Natural killer cell (primary cell): ENCODE results near the gene ELL3. TPM values are rescaled to one million over a fixed set of nuclear protein-coding genes. Genes with fewer than 3 reads are reported as not detected.
A peak's percentile ranks its signal among the peaks of the same experiment; 100 is the strongest.

ENCODE experiments used
- ATAC-seq, 3 donors: fragments of 150-1000 bp in 2 of 3; fragments of 200-7000 bp in 1 of 3; cut with Tn5 transposase; 1 replicate in 1 of 3; 2 replicates in 2 of 3; pipeline ENCODE4 v1.10.0; 2021; ENCODE audit warnings: mild to moderate bottlenecking in 2 of 3, moderate library complexity in 2 of 3
- DNase-seq, 2 donors: peaks; one replicate each; pipeline versions ENCODE4 v3.0.0 to v3.0.0-alpha.2; 2013 to 2021; ENCODE audit warnings: mixed read lengths in 1 of 2
- H3K27ac ChIP-seq: one replicate; pipeline ENCODE4 v1.5.1; 2013; ENCODE audit warnings: mild to moderate bottlenecking, low read length
- H3K27me3 ChIP-seq: one replicate; pipeline ENCODE4 v1.6.1; 2013; ENCODE audit warnings: low read length; ENCODE audit not compliant: control insufficient read depth, insufficient read depth
- H3K36me3 ChIP-seq: one replicate; pipeline ENCODE4 v1.6.1; 2013; ENCODE audit warnings: low read length; ENCODE audit not compliant: control insufficient read depth, insufficient read depth
- H3K4me1 ChIP-seq: one replicate; pipeline ENCODE4 v1.6.1; 2013; ENCODE audit warnings: low read length; ENCODE audit not compliant: control insufficient read depth, insufficient read depth
- H3K4me3 ChIP-seq: one replicate; pipeline ENCODE4 v1.5.1; 2013; ENCODE audit warnings: low read length
- H3K9me3 ChIP-seq: one replicate; pipeline ENCODE4 v1.6.1; 2013; ENCODE audit warnings: low read length; ENCODE audit not compliant: control insufficient read depth, insufficient read depth
- H3K27ac Mint-ChIP-seq, 2 donors: one replicate each; pipeline ENCODE4 v1.8.0; 2022; ENCODE audit warnings: mild to moderate bottlenecking in 2 of 2, mixed read lengths in 2 of 2, moderate library complexity in 1 of 2
- H3K27me3 Mint-ChIP-seq, 2 donors: one replicate each; pipeline ENCODE4 v1.8.0; 2022; ENCODE audit warnings: low read depth in 2 of 2, mixed read lengths in 2 of 2
- H3K36me3 Mint-ChIP-seq: one replicate; pipeline ENCODE4 v1.8.0; 2022; ENCODE audit warnings: mixed read lengths
- H3K4me1 Mint-ChIP-seq, 2 donors: one replicate each; pipeline ENCODE4 v1.8.0; 2022; ENCODE audit warnings: mixed read lengths in 2 of 2
- H3K4me3 Mint-ChIP-seq: one replicate; pipeline ENCODE4 v1.8.0; 2022; ENCODE audit warnings: mild to moderate bottlenecking, moderate library complexity, mixed read lengths
- H3K9me3 Mint-ChIP-seq, 2 donors: one replicate each; pipeline ENCODE4 v1.8.0; 2022; ENCODE audit warnings: mixed read lengths in 2 of 2
- WGBS: methylation state at CpG from one replicate; pipeline ENCODE4 v1.1.7; 2013; ENCODE audit warnings: missing lambda C conversion rate; ENCODE audit not compliant: insufficient coverage; 5-methylcytosine and 5-hydroxymethylcytosine counted together
- intact Hi-C: fragments of 100-400 bp; cut with micrococcal nuclease; formaldehyde crosslinking; loops from one replicate; pipeline ENCODE4 v1.14.2; 2022
- total RNA-seq, 4 donors: library from RNA; stranded (reverse); fragments of 120-200 nt in 1 of 4; gene quantifications; one replicate each; pipeline versions ENCODE4 v1.2.3 to v1.2.4, GENCODE V29; 2013 to 2022
- TF ChIP-seq, protein P1 (sequence below): fragments of 200-600 bp; IDR thresholded peaks from one replicate; pipeline ENCODE4 v1.8.0; 2022; ENCODE audit warnings: antibody characterized with exemption

The ELL3 gene
- total RNA-seq, 3 donors from 2014 or later (not counting 1 experiment from before 2014, with no cell fraction given): 0.82 to 0.88 TPM; not detected in 1

DNA sequence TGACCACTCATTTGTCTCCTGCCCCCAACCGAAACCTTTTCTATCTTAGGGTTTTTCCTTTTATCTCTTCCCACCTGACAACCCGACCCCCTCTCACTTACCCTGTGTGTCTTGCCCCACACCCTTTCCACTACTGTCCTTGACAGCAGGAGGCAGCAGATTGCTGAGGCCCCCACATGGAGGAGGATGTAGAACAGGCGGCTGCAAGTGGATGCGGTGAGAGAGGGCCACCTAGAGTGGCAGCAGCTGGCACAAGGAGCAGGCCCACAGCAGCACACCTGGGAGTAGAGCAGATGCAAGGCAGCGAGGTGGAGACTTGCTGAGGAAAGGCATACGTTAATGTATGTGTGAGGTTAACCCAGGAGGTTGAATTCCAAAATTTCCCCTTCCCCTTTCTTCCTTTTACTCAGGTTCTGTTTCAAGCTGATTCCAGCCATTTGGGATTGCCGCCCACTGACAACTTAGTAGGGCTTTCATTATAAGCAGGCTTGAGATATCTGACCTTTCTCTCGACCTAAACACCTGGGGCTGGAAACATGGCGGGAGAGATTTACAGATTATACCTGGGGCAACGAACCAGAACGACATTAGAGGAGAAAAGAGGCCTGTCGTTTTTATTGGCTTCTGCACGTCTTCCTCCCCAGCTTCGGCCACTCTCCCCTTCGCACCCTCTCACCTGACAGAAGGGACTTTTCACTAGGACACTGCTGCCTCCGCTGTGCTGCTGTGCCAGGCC lies 22.6 kb upstream of the ELL3 start:
- ATAC-seq (no peak), DNase-seq (peak in 1 of 2 donors; percentile 10)
- Mint-ChIP-seq H3K4me3 (peak overlapping the region; percentile 35), H3K27ac (peak overlapping the region; percentile 92 to 96), H3K9me3 (no peaks in the 10 kb centered on the region), H3K27me3 (no peaks in the 10 kb centered on the region), H3K36me3 (no peaks in the 10 kb centered on the region), H3K4me1 (peaks cover 52 to 60% of the 10 kb centered on the region in 2 donors)
- peaks cover 31% of the 10 kb centered on the region for H3K4me1 ChIP-seq
- intact Hi-C loops: no loop called here
- H3K36me3 ChIP-seq: peaks cover 46% of the 10 kb centered on the region
- TF ChIP-seq, protein P1, sequence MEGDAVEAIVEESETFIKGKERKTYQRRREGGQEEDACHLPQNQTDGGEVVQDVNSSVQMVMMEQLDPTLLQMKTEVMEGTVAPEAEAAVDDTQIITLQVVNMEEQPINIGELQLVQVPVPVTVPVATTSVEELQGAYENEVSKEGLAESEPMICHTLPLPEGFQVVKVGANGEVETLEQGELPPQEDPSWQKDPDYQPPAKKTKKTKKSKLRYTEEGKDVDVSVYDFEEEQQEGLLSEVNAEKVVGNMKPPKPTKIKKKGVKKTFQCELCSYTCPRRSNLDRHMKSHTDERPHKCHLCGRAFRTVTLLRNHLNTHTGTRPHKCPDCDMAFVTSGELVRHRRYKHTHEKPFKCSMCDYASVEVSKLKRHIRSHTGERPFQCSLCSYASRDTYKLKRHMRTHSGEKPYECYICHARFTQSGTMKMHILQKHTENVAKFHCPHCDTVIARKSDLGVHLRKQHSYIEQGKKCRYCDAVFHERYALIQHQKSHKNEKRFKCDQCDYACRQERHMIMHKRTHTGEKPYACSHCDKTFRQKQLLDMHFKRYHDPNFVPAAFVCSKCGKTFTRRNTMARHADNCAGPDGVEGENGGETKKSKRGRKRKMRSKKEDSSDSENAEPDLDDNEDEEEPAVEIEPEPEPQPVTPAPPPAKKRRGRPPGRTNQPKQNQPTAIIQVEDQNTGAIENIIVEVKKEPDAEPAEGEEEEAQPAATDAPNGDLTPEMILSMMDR: no peak
- no peaks in the 10 kb centered on the region for H3K27me3 ChIP-seq
- no peaks in the 10 kb centered on the region for H3K9me3 ChIP-seq
- H3K27ac ChIP-seq: peak overlapping the region; percentile 90
- WGBS: 93% methylated on average over 14 of the region's 16 CpGs
- H3K4me3 ChIP-seq: no peak overlapping the region

DNA sequence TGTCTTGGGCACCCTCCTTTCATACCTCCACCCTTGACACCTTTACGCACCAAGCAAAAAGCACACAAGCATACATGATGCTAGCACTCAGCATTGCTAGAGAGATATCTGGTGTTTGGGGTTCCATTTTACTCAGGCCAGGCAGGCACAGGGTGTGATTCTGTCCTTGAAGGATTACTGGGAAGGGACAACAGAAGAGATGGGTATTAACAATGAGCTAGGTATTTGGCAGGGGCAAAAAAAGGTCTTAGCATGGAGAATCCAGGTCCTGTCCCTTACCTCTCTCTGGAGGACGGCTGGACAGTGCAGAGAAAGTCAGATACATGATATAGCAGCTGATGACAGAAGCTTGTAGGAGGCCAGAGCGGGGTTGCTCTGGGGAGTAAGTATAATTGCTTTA lies 19.8 kb upstream of the ELL3 start:
- intact Hi-C loops: no loop called here
- Histone ChIP-seq H3K27me3 (no peaks in the 10 kb centered on the region), H3K36me3 (peaks cover 47% of the 10 kb centered on the region), H3K4me1 (peaks cover 52% of the 10 kb centered on the region), H3K9me3 (no peaks in the 10 kb centered on the region), H3K27ac (no peak overlapping the region), H3K4me3 (no peak overlapping the region)
- Mint-ChIP-seq H3K9me3 (no peaks in the 10 kb centered on the region), H3K4me3 (no peak overlapping the region), H3K4me1 (peaks cover 72 to 86% of the 10 kb centered on the region in 2 donors), H3K27ac (peak overlapping the region; percentile 98 to 99), H3K27me3 (no peaks in the 10 kb centered on the region), H3K36me3 (no peaks in the 10 kb centered on the region)
- 91% methylated on average over 2 of the region's 3 CpGs for WGBS
- DNase-seq (no peak), ATAC-seq (no peak)
- TF ChIP-seq, protein P1: no peak

DNA sequence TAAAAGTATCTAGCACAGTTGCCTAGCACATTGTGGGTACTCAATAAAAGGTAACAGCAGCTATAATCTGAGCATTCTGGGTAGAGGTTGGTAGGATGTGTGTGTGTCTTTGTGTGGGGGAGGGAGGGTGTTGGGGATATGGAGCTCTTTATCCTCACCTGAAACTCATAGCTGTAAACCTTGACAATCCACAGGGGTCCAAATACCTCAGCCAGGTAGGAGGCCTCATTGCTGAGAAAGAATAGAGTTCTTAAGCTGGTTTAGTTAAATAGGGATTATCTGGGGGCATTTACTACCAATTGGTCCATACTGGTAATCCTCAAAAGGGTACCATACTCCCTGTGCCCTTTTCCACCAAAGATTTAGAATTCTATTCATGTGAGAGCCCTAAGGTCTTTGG lies 19.2 kb upstream of the ELL3 start:
- Mint-ChIP-seq H3K4me1 (peaks cover 66 to 83% of the 10 kb centered on the region in 2 donors), H3K36me3 (no peaks in the 10 kb centered on the region), H3K27me3 (no peaks in the 10 kb centered on the region), H3K27ac (peak overlapping the region; percentile 98 to 99), H3K9me3 (no peaks in the 10 kb centered on the region), H3K4me3 (no peak overlapping the region)
- no peak for DNase-seq
- no peak overlapping the region for H3K27ac ChIP-seq
- no peak for ATAC-seq
- H3K36me3 ChIP-seq: peaks cover 47% of the 10 kb centered on the region
- peaks cover 53% of the 10 kb centered on the region for H3K4me1 ChIP-seq
- no peaks in the 10 kb centered on the region for H3K27me3 ChIP-seq
- no peak overlapping the region for H3K4me3 ChIP-seq
- H3K9me3 ChIP-seq: no peaks in the 10 kb centered on the region
- intact Hi-C loops: no loop called here
- TF ChIP-seq, protein P1: no peak

DNA sequence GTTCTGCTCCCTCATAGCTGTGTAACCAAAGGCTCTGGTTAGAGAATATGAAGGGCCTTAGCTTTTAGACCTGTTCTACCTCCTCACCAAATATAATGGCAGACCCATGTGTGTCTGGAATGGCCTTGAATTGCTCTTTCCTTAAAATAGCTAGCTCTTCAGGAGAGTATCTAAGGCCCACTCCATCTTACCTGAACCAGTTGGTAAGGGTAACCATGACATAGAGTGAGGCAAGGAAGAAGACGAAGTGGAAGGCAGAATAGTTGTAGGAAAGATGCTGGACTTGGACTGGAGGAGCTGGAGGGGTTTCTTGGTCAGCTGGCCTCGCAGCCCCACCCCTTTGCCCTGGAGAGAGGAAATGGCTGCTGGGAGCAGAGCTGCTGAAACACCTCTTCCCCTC lies 18.4 kb upstream of the ELL3 start:
- Histone ChIP-seq H3K36me3 (peaks cover 47% of the 10 kb centered on the region), H3K4me1 (peaks cover 47% of the 10 kb centered on the region), H3K9me3 (no peaks in the 10 kb centered on the region), H3K27ac (no peak overlapping the region), H3K4me3 (no peak overlapping the region), H3K27me3 (no peaks in the 10 kb centered on the region)
- no peaks in the 10 kb centered on the region for H3K27me3 Mint-ChIP-seq
- WGBS: 100% methylated on average over 2 of the region's 2 CpGs
- H3K27ac Mint-ChIP-seq: peak overlapping the region; percentile 98 to 99
- ATAC-seq: no peak
- TF ChIP-seq, protein P1: no peak
- no peaks in the 10 kb centered on the region for H3K36me3 Mint-ChIP-seq
- no peak overlapping the region for H3K4me3 Mint-ChIP-seq
- no peaks in the 10 kb centered on the region for H3K9me3 Mint-ChIP-seq
- intact Hi-C loops: no loop called here
- peaks cover 58 to 75% of the 10 kb centered on the region in 2 donors for H3K4me1 Mint-ChIP-seq
- DNase-seq: no peak
